Endodermal cell (in vitro differentiated cells): ENCODE measurements around the gene TGFBR3L. TPM values are rescaled to one million over a fixed set of nuclear protein-coding genes. Genes with fewer than 3 reads are reported as not detected.
A peak's percentile ranks its signal among the peaks of the same experiment; 100 is the strongest.
"Not testable (repeated sequence)": the region's sequence is repeated elsewhere in the genome, so short reads cannot be mapped to it uniquely, and the experiment has no call there.

ENCODE experiments used
- DNase-seq: peaks from one replicate; pipeline ENCODE4 v3.0.0-alpha.2; 2017
- H3K27ac ChIP-seq: 2 replicates; pipeline ENCODE4 v1.5.1; 2013; ENCODE audit warnings: mild to moderate bottlenecking, low read depth, low read length, moderate library complexity
- H3K27me3 ChIP-seq: 2 replicates; pipeline ENCODE4 v1.6.1; 2013; ENCODE audit warnings: mild to moderate bottlenecking, low read length, moderate library complexity; ENCODE audit not compliant: insufficient read depth, control insufficient read depth, poor library complexity, severe bottlenecking
- H3K36me3 ChIP-seq: 2 replicates; pipeline ENCODE4 v1.7.0; 2013; ENCODE audit warnings: mild to moderate bottlenecking, low read length, moderate library complexity; ENCODE audit not compliant: control insufficient read depth, insufficient read depth
- H3K4me1 ChIP-seq: one replicate; pipeline ENCODE4 v1.7.0; 2013; ENCODE audit warnings: low read length; ENCODE audit not compliant: control insufficient read depth, insufficient read depth
- H3K4me3 ChIP-seq: 2 replicates; pipeline ENCODE4 v1.5.1; 2013; ENCODE audit warnings: mild to moderate bottlenecking, low read length, moderate library complexity
- H3K9ac ChIP-seq: 2 replicates; pipeline ENCODE4 v1.6.1; 2013; ENCODE audit warnings: mild to moderate bottlenecking, low read length, moderate library complexity; ENCODE audit not compliant: poor library complexity, severe bottlenecking; ENCODE audit errors: extremely low read depth
- H3K9me3 ChIP-seq: 2 replicates; pipeline ENCODE4 v1.6.1; 2013; ENCODE audit warnings: mild to moderate bottlenecking, low read length, moderate library complexity; ENCODE audit not compliant: control insufficient read depth
- H3K27ac Mint-ChIP-seq: 2 replicates; pipeline ENCODE4 v1.8.0; 2020; ENCODE audit warnings: mixed read lengths
- H3K27me3 Mint-ChIP-seq: 2 replicates; pipeline ENCODE4 v1.8.0; 2021; ENCODE audit warnings: mild to moderate bottlenecking, mixed read lengths; ENCODE audit not compliant: insufficient read depth
- H3K36me3 Mint-ChIP-seq: 2 replicates; pipeline ENCODE4 v1.8.0; 2020; ENCODE audit warnings: low read depth, mixed read lengths
- H3K4me1 Mint-ChIP-seq: 2 replicates; pipeline ENCODE4 v1.8.0; 2020; ENCODE audit warnings: mixed read lengths
- H3K4me3 Mint-ChIP-seq: 2 replicates; pipeline ENCODE4 v1.8.0; 2020; ENCODE audit warnings: mild to moderate bottlenecking, moderate library complexity, mixed read lengths
- H3K9me3 Mint-ChIP-seq: 2 replicates; pipeline ENCODE4 v1.8.0; 2020; ENCODE audit warnings: mild to moderate bottlenecking, mixed read lengths
- CTCF ChIP-seq: fragments of 200-600 bp; sonication (generic); conservative IDR thresholded peaks from 2 replicates; pipeline ENCODE4 v1.5.0; 2021; ENCODE audit warnings: antibody characterized with exemption, mild to moderate bottlenecking
- WGBS, 2 experiments: methylation state at CpG; one replicate each; pipeline versions ENCODE4 v1.1.5 to v1.1.7; 2013; ENCODE audit warnings: missing lambda C conversion rate in 2 of 2, mixed read lengths in 1 of 2; ENCODE audit not compliant: insufficient coverage in 1 of 2, insufficient read length in 1 of 2; 5-methylcytosine and 5-hydroxymethylcytosine counted together
- total RNA-seq, 2 donors: library from RNA; stranded (reverse); fragmentation: NEBNext Ultra II Directional in 1 of 2; extraction: Animal tissue kit (Norgen Biotek cat#: 25700) in 1 of 2; gene quantifications; 2 replicates in 1 of 2; 3 replicates in 1 of 2; pipeline ENCODE4 v1.2.1, GENCODE V29; 2021

Gene TGFBR3L
- total RNA-seq, 2 donors from 2014 or later: 0.84 to 2.2 TPM

- WGBS, 2 experiments: 6 to 18% methylated on average over 4 to 12 of the region's 12 CpGs
- peaks cover 6% of the 10 kb centered on the region for H3K4me1 Mint-ChIP-seq
- no peak overlapping the region for H3K27ac Mint-ChIP-seq
- peaks cover 11% of the 10 kb centered on the region for H3K36me3 Mint-ChIP-seq
- no peaks in the 10 kb centered on the region for H3K9me3 Mint-ChIP-seq
- H3K9ac ChIP-seq: no peak overlapping the region
- H3K27me3 ChIP-seq: peaks cover 44% of the 10 kb centered on the region
- no peak for TF ChIP-seq CTCF
- H3K4me3 Mint-ChIP-seq: peak overlapping the region; percentile 53
- no peak for DNase-seq
- H3K36me3 ChIP-seq: peaks cover 7% of the 10 kb centered on the region
- H3K4me3 ChIP-seq: peak overlapping the region; percentile 47
- H3K4me1 ChIP-seq: peaks cover 5% of the 10 kb centered on the region
- H3K9me3 ChIP-seq: no peaks in the 10 kb centered on the region
- no peak overlapping the region for H3K27ac ChIP-seq
- peaks cover 49% of the 10 kb centered on the region for H3K27me3 Mint-ChIP-seq
These were observed 2.3 kb downstream of the TGFBR3L start for GRCh38 chr19:7916955-7917266.

- Histone ChIP-seq H3K27me3 (peaks cover 44% of the 10 kb centered on the region), H3K27ac (no peak overlapping the region), H3K36me3 (peaks cover 5% of the 10 kb centered on the region), H3K4me3 (peak overlapping the region; percentile 47), H3K4me1 (peaks cover 5% of the 10 kb centered on the region), H3K9ac (no peak overlapping the region), H3K9me3 (no peaks in the 10 kb centered on the region)
- peak; percentile 88 for DNase-seq
- Mint-ChIP-seq H3K27me3 (peaks cover 49% of the 10 kb centered on the region), H3K36me3 (peaks cover 12% of the 10 kb centered on the region), H3K9me3 (no peaks in the 10 kb centered on the region), H3K4me1 (peaks cover 6% of the 10 kb centered on the region), H3K27ac (no peak overlapping the region), H3K4me3 (peak overlapping the region; percentile 53)
- 3 to 5% methylated on average over 15 to 71 of the region's 71 CpGs for WGBS, 2 experiments
- TF ChIP-seq CTCF: peak; percentile 82
These were observed 2.8 kb downstream of the TGFBR3L start for GRCh38 chr19:7917267-7918061.

GRCh38 chr19:7918062-7918614 lies 3.5 kb downstream of the TGFBR3L start:
- not testable (repeated sequence) for H3K9ac ChIP-seq, H3K4me1 ChIP-seq, DNase-seq, H3K27ac ChIP-seq, H3K9me3 ChIP-seq, H3K9me3 Mint-ChIP-seq, H3K4me3 ChIP-seq, H3K36me3 ChIP-seq, H3K27ac Mint-ChIP-seq, H3K4me1 Mint-ChIP-seq
- peaks cover 44% of the 10 kb centered on the region for H3K27me3 ChIP-seq
- Mint-ChIP-seq H3K36me3 (peaks cover 10% of the 10 kb centered on the region), H3K4me3 (peak overlapping the region; percentile 53), H3K27me3 (peaks cover 47% of the 10 kb centered on the region)
- WGBS, 2 experiments: 54 to 81% methylated on average over 8 to 27 of the region's 29 CpGs
- peak; percentile 17 for TF ChIP-seq CTCF
